ENCODE data around the gene FLOT2.
"Not testable (repeated sequence)": the region's sequence is repeated elsewhere in the genome, so short reads cannot be mapped to it uniquely, and the experiment has no call there.

The FLOT2 gene

DNA sequence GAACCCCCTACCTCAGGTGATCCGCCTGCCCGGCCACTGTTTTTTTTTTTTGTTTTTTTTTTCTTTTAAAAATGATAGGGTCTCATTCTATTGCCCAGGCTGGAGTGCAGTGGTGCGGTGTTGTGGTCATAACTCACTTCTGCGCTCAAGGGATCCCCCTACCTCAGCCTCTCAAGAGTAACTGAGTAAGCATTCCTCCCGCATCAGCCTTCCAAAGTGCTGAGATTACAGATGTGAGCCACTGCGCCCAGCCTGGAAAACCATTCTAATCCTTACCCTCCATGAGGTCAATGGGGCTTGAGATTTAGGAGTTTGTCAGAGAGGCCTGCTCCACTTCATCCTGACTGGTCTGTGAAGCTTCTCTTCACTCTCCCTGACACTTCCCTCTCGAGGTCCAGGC is 30.3 kb downstream of the FLOT2 start:
- no peak for DNase-seq

DNA sequence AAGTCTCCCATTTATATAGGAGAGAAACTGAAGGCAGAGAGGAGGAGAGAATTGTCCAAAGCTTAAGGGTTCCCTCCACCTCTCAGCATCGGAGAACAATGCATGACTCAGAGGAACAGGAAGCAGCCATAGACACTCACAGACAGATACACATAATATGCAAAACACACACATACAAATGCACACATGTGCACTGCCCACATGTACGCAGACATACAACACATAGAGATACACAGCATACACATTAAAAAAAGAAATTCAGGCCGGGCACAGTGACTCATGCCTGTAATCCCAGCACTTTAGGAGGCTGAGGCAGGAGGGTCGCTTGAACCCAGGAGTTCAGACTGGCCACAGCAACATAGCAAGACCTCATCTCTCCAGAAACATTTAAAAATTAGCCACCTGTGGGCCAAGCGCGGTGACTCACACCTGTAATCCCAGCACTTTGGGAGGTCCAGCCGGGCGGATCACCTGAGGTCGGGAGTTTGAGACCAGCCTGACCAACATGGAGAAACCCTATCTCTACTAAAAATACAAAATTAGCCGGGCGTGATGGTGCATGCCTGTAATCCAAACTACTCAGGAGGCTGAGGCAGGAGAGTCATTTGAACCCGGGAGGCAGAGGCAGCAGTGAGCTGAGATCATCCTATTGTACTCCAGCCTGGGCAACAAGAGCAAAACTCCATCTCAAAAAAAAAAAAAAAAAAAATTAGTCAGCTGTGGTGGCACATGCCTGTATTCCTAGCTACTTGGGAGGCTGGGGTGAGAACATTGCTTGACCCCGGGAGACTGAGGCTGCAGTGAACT is 31.4 kb downstream of the FLOT2 start:
- DNase-seq = peak; percentile 34

DNA sequence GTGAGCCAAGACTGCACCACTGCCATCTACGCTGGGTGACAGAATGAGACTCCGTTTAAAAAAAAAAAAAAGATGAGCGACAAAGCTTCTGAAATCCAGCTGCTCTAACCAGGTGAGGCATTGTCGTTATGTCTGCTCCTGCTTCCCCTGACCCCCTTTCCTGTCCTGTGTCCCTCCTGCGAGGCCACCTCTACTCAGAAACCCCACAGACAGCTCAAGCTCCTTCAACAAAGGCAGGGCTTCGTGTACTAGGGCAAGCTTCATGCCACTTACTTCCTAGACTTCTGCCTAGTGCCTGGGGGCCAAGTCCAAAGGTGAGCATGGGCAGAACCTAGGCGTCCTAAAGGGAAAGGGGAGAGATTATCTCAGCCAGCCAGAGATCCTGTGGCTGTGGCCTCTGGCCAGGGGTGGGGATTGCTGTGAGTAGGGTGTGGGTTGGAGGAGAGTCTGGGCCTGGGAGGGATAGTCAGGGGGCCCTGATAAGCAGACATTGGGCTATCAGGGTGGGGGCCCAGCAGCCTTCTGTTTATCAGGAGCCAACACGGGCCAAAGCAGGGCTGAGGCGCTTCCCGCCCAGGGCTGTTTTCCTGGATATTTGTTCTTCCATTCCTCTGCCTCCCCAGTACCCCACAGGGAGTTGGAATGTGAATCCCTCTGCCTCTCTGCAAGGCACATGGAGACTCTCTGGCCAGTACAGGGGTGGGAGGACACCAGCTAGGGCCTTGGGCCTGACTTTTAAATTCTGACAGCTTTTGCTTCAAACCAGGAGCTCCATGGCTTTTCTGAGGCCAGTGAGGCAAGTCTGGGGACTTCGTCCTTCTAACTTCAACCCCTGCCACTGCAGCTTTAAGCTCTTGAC is 32.3 kb downstream of the FLOT2 start:
- DNase-seq = no peak

DNA sequence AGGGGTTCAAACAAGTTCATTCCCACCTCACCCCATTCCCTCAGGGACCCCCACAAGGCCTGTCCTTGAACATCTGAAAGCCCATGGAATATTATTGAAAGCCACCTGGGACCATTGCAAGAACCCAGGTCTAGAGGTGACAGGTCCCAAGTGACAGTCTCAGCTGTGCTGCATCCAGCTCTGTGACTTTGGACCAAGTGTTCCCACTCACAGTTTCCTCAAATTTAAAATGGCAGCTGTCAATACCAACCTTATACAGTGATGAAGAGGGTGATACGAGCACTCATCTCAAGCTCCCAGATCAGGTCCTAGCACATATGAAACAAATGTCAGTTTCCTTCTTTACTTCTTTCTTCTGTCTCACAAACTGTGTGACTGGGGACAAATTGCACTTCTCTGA is 33.6 kb downstream of the FLOT2 start:
- no peak for DNase-seq

DNA sequence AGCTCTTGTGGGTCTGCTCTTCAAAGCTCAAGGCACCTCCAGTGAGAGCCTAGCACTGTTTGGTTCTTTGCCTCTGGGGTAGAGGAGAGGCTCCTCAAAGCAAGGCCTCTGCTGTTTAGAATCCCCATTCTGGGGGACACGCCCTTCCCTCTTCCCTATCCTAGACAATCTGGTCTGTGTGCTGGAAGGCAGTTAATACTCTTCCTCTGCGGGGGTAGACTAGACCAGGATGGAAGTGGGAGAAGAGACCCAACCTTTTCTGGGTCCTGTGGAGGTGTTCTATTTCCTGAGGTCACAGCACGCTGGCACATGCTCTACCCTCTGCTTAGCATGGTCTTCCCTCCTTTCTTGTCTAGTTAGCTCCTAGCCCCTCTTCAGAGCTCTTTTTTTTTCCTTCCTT is 35.0 kb downstream of the FLOT2 start:
- DNase-seq = no peak

DNA sequence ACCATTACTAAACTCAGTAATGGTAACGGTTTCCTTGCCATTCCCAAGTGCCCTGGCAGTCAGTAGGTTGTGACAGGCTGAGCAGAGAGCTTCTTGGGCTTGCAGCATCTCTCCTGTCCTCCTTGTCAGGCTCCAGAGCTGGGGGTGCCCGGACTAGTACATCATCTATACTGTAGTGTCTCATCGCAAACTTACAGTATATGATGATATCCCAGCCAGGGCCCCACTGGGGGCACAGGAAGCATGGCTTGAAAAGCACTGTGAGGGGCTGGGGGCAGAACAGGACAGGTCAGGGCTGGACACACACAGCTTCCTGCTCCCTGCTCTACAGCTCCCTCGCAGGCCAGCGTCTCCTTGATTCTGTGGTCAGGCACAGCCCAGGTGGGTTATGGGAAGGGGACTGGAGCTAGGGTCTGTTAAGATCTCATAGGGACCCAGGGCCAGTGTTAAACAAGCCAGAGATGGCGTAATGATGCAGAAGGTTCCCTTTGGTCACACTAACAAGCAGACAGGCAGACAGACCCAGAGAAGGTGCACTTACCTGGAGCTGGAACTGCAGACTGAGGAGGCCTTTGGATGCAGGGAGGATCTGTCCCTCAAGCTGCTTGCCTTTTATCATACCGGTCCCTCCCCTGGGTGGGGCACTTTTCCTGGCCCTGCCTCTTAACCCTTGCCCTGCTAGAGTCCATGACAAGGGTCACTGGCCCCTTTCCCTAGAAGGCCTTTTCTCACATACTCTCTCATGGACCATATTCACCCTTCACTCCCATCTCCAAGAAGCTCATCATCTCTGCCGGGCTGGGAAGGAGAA is 35.9 kb downstream of the FLOT2 start:
- no peak for DNase-seq

DNA sequence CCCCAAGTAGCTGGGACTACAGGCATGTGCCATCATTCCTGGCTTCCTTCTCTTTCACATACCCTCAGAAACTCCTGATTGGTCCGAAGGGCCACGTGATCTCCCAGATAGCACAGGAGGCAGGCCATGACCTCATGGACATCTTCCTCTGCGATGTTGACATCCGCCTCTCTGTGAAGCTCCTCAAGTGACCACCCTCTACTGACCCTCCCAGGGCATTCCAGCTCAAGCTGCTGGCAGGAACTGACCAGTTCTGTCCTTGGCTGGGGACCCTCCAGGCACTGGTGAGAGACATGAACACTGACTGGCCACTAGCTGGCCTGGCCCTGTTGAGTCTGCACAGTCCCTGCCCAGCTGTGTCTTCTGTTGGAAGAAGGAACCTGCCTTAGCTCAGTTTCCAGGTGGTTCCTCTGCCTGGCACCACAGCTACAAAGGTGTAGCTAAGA is 37.1 kb downstream of the FLOT2 start:
- DNase-seq = no peak

DNA sequence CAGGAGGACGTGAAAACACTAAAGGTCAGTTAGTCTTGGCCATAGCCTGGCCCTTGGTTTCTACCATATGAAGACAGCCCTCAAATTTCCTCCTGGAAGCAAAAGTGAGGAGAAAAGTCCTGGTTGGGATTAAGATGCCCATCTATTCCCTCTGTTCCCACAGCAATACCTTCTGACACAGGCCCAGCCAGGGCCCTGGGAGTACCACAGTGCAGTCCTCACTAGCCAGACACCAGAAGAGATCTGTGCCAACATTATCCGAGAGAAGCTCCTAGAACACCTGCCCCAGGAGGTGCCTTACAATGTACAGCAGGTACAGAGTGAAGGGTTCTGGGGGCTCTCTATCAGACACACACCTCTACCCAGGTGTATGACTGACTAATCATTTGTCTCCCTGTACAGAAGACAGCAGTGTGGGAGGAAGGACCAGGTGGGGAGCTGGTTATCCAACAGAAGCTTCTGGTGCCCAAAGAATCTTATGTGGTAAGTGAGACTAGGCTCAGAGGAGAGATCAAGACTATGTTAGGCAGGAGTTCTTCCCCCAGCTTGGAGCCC is 38.7 kb downstream of the FLOT2 start:
- DNase-seq = no peak

DNA sequence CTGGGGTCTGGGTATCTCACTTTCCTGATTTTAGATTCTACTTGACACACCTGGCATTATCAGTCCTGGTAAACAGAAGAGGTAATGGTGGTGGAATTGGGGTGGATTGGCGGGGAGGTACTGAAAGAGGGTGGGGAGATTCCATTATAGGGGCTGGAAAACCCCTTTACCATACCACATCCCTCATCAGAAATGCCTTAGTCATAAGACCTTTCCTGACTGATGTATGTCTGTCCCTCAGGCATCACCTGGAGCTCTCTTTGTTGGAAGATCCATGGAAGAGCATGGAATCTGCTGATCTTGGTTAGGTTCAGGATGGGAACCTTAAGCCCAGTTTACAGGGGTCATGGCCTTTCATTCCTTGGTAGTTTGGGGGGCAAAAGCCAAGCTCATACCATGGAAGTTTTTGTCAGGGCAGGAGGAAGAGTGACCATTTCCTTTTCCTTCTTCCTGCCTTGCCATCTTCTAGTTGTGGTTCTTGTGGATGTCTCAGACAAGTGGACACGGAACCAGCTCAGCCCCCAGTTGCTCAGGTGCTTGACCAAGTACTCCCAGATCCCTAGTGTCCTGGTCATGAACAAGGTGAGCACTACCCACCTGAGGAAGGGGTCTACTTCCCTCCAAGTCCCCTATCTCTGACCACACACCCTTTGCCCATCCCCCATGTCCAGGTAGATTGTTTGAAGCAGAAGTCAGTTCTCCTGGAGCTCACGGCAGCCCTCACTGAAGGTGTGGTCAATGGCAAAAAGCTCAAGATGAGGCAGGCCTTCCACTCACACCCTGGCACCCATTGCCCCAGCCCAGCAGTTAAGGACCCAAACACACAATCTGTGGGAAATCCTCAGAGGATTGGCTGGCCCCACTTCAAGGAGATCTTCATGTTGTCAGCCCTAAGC is 39.4 kb downstream of the FLOT2 start:
- no peak for DNase-seq

DNA sequence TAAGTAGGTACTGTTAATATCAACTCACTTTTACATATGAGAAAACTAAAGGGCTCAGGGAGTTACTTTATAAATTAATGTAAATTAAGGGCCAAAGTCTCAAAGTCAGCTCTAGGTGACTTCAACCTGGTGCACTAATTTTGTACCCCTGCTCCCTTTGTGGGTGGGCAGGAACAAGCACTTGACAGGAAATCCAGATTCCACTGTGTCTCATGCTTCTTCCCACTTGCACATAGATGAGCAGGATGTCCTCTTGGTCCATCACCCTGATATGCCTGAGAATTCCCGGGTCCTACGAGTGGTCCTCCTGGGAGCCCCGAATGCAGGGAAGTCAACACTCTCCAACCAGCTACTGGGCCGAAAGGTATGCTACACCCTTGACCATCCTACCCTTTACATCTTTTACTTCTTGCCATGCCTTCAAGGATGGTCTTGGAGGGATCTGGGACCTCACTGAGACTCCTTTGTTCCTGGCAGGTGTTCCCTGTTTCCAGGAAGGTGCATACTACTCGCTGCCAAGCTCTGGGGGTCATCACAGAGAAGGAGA is 41.4 kb downstream of the FLOT2 start:
- DNase-seq = no peak

DNA sequence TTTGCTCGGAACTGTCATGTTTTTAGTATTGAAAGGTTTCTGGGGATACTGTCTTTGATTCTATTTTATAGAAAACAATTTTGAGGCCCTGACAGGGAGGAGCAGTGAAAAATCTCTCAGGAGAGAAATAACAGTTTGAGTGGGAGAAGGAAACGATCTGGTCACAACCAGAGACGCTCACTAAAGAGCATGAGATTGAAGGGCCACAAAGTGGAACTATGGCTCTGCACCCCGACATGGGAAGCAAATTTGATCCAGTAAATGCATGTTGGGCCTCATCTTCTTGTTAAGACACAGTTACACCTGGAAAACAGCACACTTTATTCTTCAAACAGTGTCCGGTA is 42.2 kb downstream of the FLOT2 start:
- no peak for DNase-seq

DNA sequence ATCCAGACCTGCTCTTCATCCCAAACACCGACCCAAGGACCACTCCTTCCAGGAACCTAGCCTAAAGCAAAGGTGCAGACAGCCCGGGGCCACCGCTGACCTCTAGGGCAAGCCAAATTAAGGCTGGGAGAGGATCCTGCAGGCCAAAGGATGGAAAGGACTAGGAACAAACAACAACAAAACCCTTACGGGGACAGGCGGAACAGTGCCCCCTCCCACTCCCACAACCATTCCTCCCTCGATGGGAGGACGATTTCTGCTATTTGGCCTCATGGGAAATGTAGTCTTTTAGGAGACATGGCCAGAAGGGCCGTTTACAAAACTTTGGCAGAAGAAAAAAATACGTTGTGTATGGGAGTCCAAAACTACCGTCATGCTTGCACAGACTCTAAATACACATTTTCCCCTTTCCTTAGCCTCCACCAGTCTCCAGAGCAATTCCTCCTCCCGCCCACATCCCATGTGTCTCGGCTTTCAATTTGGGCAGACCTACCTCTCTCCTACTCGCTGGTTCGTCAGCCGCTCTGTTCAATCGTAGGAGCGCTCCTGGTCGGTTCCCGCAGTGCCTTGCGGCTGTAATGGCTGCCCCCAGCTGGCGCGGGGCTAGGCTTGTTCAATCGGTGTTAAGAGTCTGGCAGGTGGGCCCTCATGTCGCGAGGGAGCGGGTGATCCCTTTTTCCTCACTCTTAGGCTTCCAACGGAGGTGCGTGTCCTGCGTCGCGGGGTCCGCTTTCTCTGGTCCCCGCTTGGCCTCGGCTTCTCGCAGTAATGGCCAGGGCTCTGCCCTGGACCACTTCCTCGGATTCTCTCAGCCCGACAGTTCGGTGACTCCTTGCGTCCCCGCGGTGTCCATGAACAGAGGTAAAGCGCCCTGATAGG is 42.8 kb downstream of the FLOT2 start, which contains the start of gene ERAL1:
TSS of gene ERAL1 (plus strand) at position 560 of the 879 bp plus-strand sequence. CDS start at position 579, 19 bp downstream.
- peak; percentile 89 for DNase-seq

DNA sequence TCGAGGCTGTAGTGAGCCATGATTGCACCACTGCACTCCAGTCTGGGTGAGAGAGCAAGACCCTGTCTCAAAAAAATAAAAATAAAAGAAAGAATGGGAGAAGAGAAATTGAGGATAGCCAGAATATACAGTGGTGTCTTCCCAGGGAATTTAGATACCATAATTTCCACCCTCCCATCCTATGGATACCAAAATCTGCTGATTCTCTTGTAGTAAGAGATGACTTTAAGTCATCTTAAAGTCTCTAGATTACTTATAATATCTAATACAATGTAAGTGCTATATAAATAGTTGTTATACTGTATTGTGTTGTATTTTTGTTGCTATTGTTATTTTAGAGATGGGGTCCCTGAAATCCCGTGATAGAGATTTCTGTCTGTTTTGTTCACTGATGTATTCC is 44.2 kb downstream of the FLOT2 start:
- DNase-seq = no peak

DNA sequence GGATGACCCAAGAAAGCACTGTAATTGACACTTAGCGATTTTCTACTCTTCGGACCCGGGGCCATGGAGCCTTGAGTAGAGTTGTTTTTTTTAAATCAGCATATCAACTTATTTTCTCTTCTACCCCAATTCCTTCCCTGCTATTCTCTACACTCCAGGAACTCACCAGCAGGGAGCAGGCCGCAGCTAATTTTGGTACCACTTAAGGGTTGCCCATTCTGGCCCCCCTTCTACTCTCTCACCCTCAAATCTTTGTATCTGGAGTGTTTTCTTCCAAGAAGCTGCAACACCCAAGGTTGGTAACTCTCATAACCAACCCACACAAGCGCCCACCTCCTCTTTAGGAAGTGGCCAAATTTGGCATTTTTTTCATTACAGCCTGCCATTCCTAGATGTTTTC is 48.3 kb downstream of the FLOT2 start:
- DNase-seq = no peak

DNA sequence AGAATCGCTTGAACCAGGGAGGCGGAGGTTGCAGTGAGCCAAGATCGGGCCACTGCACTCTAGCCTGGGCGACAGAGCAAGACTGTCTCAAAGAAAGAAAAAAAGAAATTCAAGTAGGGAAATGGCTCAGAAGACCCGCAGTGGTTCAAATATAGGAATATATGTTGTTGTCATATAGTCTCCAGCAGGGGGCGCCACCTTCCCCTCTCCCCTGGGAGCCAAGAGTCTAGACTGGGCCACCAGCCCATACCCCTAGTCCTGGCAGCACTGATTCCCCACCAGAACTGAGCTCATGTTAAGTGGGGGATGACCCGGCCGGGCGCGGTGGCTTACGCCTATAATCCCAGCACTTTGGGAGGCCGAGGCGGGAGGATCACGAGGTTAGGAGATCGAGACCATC is 48.9 kb downstream of the FLOT2 start:
- peak; percentile 75 for DNase-seq

DNA sequence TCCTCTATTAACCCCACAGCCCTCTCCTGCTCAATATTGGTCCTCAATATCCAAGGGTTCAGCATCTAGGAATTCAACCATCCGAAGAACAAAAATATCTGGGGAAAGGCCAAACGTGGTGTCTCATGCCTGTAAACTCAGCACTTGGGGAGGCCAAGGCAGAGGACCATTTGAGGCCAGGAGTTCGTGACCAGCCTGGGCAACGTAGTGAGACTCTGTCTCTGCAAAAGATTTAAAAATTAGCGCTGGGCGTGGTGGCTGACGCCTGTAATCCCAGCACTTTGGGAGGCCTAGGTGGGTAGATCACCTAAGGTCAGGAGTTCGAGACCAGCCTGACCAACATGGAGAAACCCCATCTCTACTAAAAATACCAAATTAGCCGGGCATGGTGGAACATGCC is 50.8 kb downstream of the FLOT2 start:
- not testable (repeated sequence) for DNase-seq

DNA sequence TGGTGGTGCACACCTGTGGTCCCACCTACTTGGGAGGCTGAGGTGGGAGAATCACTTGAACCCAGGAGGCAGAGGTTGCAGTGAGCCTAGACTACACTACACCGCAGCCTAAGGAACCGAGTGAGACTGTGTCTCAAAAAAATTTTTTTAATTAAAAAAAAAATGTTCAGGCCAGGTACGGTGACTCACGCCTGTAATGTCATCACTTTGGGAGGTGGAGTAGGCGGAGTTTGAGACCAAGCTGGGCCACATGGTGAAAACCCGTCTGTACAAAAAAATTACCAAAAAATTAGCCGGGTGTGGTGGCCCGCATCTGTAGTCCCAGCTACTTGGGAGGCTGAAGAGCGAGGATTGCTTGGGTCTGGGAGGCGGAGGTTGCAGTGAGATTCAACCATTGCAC is 51.3 kb downstream of the FLOT2 start:
- no peak for DNase-seq

DNA sequence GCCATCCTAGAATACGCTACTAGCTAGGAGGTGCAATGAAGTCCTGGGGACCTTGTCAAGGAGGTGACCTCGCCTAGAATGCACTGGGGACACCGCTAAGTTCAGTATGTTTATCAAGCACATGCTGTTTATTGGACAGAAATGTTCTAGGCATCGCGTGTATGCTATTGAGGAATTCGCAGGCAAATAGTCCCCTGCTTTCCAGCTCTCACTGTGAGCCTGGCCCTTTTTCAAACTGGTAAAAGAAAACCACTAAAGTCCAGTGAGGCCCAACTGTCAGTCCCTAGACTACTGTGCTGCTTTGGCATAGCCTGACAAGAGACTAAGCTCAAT is 53.8 kb downstream of the FLOT2 start:
- no peak for DNase-seq

DNA sequence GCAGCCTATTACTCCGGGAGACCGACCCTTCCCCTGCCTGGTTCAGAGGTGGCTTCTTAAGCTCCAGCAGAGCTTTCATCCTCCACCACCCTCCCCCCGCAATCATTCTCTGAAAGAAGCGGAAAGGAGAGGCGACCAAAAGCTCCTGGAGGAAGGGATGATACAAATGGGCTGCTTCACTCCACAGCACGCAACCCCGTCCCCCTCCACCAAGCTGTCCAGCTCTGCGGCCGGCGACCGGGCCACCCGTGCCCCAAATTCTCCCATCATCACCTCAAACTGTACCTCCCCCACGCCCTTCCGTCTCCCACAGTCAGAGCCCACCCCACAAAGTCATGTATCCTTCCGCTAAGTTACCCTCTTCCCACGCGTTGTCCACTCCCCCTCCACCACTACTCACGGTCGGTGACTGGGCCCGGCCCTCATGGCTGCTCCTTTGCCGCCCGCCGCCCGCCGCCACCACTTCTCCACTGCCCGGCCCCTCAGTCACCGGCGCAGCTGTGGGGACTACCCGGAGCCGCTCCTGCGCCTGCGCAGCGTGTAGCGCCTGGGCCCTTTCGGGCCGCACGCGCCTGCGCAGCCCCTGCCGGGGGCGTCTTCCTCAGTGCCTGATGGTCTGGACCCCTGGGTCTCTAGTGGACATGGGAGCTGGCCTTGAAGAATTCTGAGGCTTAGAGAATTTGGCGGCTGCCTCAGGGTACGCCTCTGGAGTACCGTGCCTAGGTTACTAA is 55.1 kb downstream of the FLOT2 start, which contains the start of gene FAM222B:
TSS of gene FAM222B (minus strand) at position 509 of the 731 bp plus-strand sequence. CDS start 76,123 bp downstream, outside the sequence.
- peak; percentile 95 for DNase-seq

DNA sequence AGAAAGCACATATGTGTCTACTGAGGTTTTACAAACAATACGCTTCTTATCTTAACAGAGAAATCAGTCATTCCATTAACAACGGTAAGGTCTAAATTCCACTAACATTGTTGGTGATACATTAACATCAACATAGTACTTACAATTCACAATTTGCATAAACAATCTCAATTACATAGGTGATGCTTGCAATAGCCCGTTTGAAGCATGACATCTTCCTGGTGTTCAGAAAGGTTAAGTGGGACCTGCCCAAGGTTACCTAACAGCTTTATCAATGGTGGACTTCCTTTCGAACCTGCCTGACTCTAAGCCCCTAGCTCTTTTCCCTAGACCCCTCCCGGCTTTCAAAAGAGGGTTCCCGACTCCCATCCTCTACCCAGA is 55.6 kb downstream of the FLOT2 start:
- DNase-seq = no peak

All from suppressor macrophage treated with lipopolysaccharide for 4 hours (primary cell).